ENCODE data around the gene KBTBD12. TPM values are rescaled to one million over a fixed set of nuclear protein-coding genes. Genes with fewer than 3 reads are reported as not detected.

The KBTBD12 gene
- total and polyA plus RNA-seq, 2 of the 13 experiments (the other 11 are each of a cell fraction or from before 2014, with no cell fraction given): not detected

DNA sequence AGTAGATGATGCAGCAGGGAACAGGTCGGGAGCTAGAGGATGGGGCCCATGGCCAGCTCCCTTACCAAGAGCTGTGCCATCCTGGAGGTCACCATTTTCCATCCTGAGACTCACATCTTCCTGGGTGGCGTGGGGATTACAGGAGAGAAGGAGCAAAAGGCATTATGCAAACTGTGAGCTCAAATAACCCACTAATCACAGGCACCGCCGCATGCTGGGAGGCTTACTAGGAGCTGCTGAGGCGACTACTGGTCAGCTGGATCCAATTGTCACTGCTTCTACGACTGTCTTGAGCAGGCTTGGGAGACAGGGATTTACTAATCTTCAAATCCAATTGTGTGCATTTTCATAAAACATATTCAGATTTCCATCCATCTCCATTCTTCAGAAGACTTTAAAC lies 12.5 kb upstream of the KBTBD12 start (continued):
- TF ChIP-seq, protein P1, sequence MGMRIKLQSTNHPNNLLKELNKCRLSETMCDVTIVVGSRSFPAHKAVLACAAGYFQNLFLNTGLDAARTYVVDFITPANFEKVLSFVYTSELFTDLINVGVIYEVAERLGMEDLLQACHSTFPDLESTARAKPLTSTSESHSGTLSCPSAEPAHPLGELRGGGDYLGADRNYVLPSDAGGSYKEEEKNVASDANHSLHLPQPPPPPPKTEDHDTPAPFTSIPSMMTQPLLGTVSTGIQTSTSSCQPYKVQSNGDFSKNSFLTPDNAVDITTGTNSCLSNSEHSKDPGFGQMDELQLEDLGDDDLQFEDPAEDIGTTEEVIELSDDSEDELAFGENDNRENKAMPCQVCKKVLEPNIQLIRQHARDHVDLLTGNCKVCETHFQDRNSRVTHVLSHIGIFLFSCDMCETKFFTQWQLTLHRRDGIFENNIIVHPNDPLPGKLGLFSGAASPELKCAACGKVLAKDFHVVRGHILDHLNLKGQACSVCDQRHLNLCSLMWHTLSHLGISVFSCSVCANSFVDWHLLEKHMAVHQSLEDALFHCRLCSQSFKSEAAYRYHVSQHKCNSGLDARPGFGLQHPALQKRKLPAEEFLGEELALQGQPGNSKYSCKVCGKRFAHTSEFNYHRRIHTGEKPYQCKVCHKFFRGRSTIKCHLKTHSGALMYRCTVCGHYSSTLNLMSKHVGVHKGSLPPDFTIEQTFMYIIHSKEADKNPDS (CRISPR knock-in tag; IDR thresholded peaks at IDR 0.05): no peak
- TF ChIP-seq DNMT1 (CRISPR knock-in tag; IDR thresholded peaks at IDR 0.05) (no peak), SNAPC2 (CRISPR knock-in tag; IDR thresholded peaks at IDR 0.05) (no peak), RARA (CRISPR knock-in tag; IDR thresholded peaks at IDR 0.05) (no peak), NKX3-1 (CRISPR knock-in tag; IDR thresholded peaks at IDR 0.05) (no peak), ZNF263 (CRISPR knock-in tag; IDR thresholded peaks at IDR 0.05) (no peak)
- TF ChIP-seq, protein P2, sequence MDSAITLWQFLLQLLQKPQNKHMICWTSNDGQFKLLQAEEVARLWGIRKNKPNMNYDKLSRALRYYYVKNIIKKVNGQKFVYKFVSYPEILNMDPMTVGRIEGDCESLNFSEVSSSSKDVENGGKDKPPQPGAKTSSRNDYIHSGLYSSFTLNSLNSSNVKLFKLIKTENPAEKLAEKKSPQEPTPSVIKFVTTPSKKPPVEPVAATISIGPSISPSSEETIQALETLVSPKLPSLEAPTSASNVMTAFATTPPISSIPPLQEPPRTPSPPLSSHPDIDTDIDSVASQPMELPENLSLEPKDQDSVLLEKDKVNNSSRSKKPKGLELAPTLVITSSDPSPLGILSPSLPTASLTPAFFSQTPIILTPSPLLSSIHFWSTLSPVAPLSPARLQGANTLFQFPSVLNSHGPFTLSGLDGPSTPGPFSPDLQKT (CRISPR knock-in tag; IDR thresholded peaks at IDR 0.05; ENCODE audit: borderline replicate concordance): no peak

DNA sequence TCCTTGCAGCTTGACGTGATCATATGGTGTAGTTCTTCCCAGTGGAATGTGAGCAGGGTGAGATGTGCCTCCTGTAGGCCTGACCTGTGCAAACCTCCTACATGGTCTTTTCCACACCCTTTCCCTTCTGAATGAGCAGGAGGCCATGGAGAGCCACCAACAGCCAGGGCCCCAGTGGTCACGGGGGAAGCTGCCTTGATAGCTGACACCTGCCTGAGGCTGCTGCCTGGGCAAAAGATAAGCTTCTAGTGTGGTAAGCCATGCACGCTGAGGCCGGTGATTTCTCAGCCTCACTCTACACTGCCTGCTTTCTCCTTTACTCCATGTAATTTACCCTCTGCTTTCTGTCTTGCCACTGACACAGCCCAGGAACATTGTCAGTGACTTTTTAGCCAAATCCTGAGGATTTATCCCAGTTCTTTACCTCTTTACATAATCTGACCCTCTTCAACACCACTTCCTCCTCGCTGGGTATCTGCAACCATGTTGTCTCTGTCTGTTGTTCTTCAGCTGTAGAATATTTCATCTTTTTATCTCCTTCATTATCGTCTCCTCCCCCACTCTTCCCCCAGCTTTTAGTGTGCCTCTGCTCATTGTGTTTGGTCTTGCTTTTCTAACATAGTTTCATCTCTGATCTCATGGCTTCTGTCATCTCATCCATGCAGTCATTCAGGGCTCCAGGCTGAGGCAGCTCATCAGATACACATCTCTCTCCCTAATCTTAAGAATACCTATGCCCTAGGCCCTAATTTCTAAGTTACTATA lies 11.2 kb upstream of the KBTBD12 start:
- Histone ChIP-seq H4K20me1 (ENCODE audit: insufficient read depth, low read length) (no peaks in the 10 kb centered on the region), H3K79me2 (ENCODE audit: insufficient read depth, low read length) (no peaks in the 10 kb centered on the region), H3K4me1 (ENCODE audit: insufficient read depth, low read length) (no peaks in the 10 kb centered on the region), H3K9ac (ENCODE audit: insufficient read depth, low read depth, low read length) (no peak overlapping the region), H3K4me2 (ENCODE audit: low read depth, low read length) (no peak overlapping the region), H3K27me3 (ENCODE audit: control insufficient read depth in 1 of 2, insufficient read depth in 2 of 2, low read length in 2 of 2) (0 out of 5 replicates have a peak, but pooled peaks cover 0 to 6% of the 10 kb centered on the region in 2 experiments), H3K4me3 (replicated peaks in 1 of 3; ENCODE audit: insufficient read depth in 1 of 3, low read depth in 2 of 3, low read length in 3 of 3) (no peak overlapping the region), H2AFZ (ENCODE audit: low read length) (no peak overlapping the region), H3K9me3 (ENCODE audit: low read length) (no peaks in the 10 kb centered on the region), H3K27ac (ENCODE audit: extremely low read length, insufficient read depth, low read length) (no peak overlapping the region), H3K36me3 (replicated peaks in 1 of 2; ENCODE audit: control insufficient read depth in 1 of 2, insufficient read depth in 2 of 2, low read length in 2 of 2) (no peaks in the 10 kb centered on the region)
- intact Hi-C loops (cut with micrococcal nuclease; ENCODE audit: unreplicated experiment): no loop called here
- in situ Hi-C loops (cut with HindIII; ENCODE audit: extremely low pct_ligation_motif_present, low pct_unique_long_range_greater_than_20kb): no loop called here
- no peak for ATAC-seq
- FAIRE-seq: no peak
- DNase-seq (ENCODE audit: low spot score): no peak
- WGBS (ENCODE audit: low lambda C conversion rate): 20% methylated on average over 5 of the region's 6 CpGs
- CTCF ChIA-PET (ENCODE audit: low intra/inter-chr PET ratio, low total read pairs): no interaction called here
- POLR2A ChIA-PET: no interaction called here
- no TSS peak for BruUV-seq (replicated peaks)
- TF ChIP-seq ZNF782 (CRISPR knock-in tag; IDR thresholded peaks at IDR 0.05; ENCODE audit: borderline replicate concordance): no peak
- no peak for TF ChIP-seq AKAP8 (CRISPR knock-in tag; IDR thresholded peaks at IDR 0.05)
- TF ChIP-seq ZSCAN25 (CRISPR knock-in tag; IDR thresholded peaks at IDR 0.05): no peak
- no peak for TF ChIP-seq MXD4 (CRISPR knock-in tag; IDR thresholded peaks at IDR 0.05)
- no peak for TF ChIP-seq TAF15 (IDR thresholded peaks at IDR 0.05; ENCODE audit: low read depth, low read length, poor library complexity, severe bottlenecking)
- TF ChIP-seq ZNF317 (CRISPR knock-in tag; IDR thresholded peaks at IDR 0.05): no peak
- TF ChIP-seq NR2C2 (CRISPR knock-in tag; IDR thresholded peaks at IDR 0.05; ENCODE audit: borderline replicate concordance): no peak
- TF ChIP-seq ZNF292 (CRISPR knock-in tag; IDR thresholded peaks at IDR 0.05; ENCODE audit: borderline replicate concordance, low read depth): no peak
- TF ChIP-seq, protein P3, sequence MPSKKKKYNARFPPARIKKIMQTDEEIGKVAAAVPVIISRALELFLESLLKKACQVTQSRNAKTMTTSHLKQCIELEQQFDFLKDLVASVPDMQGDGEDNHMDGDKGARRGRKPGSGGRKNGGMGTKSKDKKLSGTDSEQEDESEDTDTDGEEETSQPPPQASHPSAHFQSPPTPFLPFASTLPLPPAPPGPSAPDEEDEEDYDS (CRISPR knock-in tag; IDR thresholded peaks at IDR 0.05): no peak
- TF ChIP-seq ZNF891 (CRISPR knock-in tag; IDR thresholded peaks at IDR 0.05): no peak
- TF ChIP-seq FOXJ3 (CRISPR knock-in tag; IDR thresholded peaks at IDR 0.05; ENCODE audit: borderline replicate concordance): no peak
- TF ChIP-seq ZNF746 (CRISPR knock-in tag; IDR thresholded peaks at IDR 0.05): no peak

All from HepG2 (cell line).